Measurements from ENCODE around the gene REST. TPM values are rescaled to one million over a fixed set of nuclear protein-coding genes. Genes with fewer than 3 reads are reported as not detected.
"Not testable (repeated sequence)": the region's sequence is repeated elsewhere in the genome, so short reads cannot be mapped to it uniquely, and the experiment has no call there.

Gene REST
- total RNA-seq, 1 experiment from 2014 or later = 56.6 TPM

GRCh38 chr4:56892691-56893090 lies 15.0 kb upstream of the REST start:
- POLR2A ChIA-PET = no interaction called here
- intact Hi-C loops (cut with micrococcal nuclease; ENCODE audit: unreplicated experiment) = no loop called here

DNA sequence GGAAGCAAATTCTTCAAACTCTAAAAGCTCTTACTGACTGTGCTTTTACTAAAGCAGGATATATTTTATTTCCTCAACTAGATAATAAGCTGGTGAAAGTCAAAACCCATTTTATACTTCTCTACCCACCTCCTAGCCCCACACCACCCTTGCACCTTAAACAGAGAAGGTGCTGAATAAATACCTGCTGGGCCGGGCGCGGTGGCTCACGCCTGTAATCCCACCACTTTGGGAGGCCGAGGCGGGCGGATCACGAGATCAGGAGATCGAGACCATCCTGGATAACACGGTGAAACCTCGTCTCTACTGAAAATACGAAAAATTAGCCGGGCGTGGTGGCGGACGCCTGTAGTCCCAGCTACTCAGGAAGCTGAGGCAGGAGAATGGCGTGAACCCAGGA lies 9.9 kb upstream of the REST start:
- H3K27me3 ChIP-seq (replicated peaks; ENCODE audit: control insufficient read depth, insufficient read depth, low read length); H3K4me1 ChIP-seq; H3K4me3 Mint-ChIP-seq (ENCODE audit: unreplicated experiment); H3K27ac Mint-ChIP-seq (ENCODE audit: unreplicated experiment); H3K9me3 Mint-ChIP-seq (ENCODE audit: unreplicated experiment); intact Hi-C loops (cut with micrococcal nuclease; ENCODE audit: unreplicated experiment); H3K4me3 ChIP-seq (ENCODE audit: low read depth, low read length); H3K36me3 Mint-ChIP-seq (ENCODE audit: insufficient read depth, unreplicated experiment); H3K9me3 ChIP-seq; DNase-seq; H3K27me3 Mint-ChIP-seq (ENCODE audit: insufficient read depth, unreplicated experiment); CTCF ChIA-PET; POLR2A ChIA-PET; BruUV-seq (replicated peaks); H3K4me1 Mint-ChIP-seq (ENCODE audit: low read depth, unreplicated experiment); H3K36me3 ChIP-seq (ENCODE audit: control insufficient read depth, insufficient read depth, low read length): not testable (repeated sequence)

More at GRCh38 chr4:56892691-56893090, 15.0 kb upstream of the REST start:
- Mint-ChIP-seq H3K27me3 (ENCODE audit: insufficient read depth, unreplicated experiment) (peaks cover 4% of the 10 kb centered on the region), H3K36me3 (ENCODE audit: insufficient read depth, unreplicated experiment) (no peaks in the 10 kb centered on the region), H3K4me1 (ENCODE audit: low read depth, unreplicated experiment) (peaks cover 4% of the 10 kb centered on the region), H3K27ac (ENCODE audit: unreplicated experiment) (no peak overlapping the region), H3K4me3 (ENCODE audit: unreplicated experiment) (no peak overlapping the region), H3K9me3 (ENCODE audit: unreplicated experiment) (no peaks in the 10 kb centered on the region)
- no peaks in the 10 kb centered on the region for H3K4me1 ChIP-seq
- no peaks in the 10 kb centered on the region for H3K36me3 ChIP-seq (ENCODE audit: control insufficient read depth, insufficient read depth, low read length)
- CTCF ChIA-PET = no interaction called here
- TF ChIP-seq, protein P1, sequence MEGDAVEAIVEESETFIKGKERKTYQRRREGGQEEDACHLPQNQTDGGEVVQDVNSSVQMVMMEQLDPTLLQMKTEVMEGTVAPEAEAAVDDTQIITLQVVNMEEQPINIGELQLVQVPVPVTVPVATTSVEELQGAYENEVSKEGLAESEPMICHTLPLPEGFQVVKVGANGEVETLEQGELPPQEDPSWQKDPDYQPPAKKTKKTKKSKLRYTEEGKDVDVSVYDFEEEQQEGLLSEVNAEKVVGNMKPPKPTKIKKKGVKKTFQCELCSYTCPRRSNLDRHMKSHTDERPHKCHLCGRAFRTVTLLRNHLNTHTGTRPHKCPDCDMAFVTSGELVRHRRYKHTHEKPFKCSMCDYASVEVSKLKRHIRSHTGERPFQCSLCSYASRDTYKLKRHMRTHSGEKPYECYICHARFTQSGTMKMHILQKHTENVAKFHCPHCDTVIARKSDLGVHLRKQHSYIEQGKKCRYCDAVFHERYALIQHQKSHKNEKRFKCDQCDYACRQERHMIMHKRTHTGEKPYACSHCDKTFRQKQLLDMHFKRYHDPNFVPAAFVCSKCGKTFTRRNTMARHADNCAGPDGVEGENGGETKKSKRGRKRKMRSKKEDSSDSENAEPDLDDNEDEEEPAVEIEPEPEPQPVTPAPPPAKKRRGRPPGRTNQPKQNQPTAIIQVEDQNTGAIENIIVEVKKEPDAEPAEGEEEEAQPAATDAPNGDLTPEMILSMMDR (IDR thresholded peaks at IDR 0.05; ENCODE audit: insufficient read depth in 1 of 2, low read depth in 1 of 2, low read length in 1 of 2, severe bottlenecking in 1 of 2, unreplicated experiment in 1 of 2) = no peak
- H3K4me3 ChIP-seq (ENCODE audit: low read depth, low read length) = no peak overlapping the region
- DNase-seq = no peak
- BruUV-seq (replicated peaks) = no TSS peak
- H3K27me3 ChIP-seq (replicated peaks; ENCODE audit: control insufficient read depth, insufficient read depth, low read length) = no peaks in the 10 kb centered on the region
- H3K9me3 ChIP-seq = no peaks in the 10 kb centered on the region

DNA sequence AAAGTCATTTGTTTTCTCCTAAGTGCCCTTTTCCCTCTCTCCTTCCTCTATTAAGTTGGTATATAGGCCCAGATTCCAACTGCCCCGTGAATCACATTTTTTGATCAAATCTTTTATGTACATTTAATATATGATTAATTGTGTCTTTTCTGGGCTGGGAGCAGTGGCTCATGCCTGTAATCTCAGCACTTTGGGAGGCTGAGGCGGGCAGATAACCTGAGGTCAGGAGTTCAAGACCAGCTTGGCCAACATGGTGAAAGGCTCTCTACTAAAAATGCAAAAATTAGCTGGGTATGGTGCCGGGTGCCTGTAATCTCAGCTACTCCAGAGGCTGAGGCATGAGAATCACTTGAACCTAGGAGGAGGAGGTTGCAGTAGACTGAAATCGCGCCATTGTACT lies 7.5 kb upstream of the REST start:
- H3K4me3 Mint-ChIP-seq (ENCODE audit: unreplicated experiment); BruUV-seq (replicated peaks); H3K36me3 ChIP-seq (ENCODE audit: control insufficient read depth, insufficient read depth, low read length); H3K27me3 ChIP-seq (replicated peaks; ENCODE audit: control insufficient read depth, insufficient read depth, low read length); H3K9me3 Mint-ChIP-seq (ENCODE audit: unreplicated experiment); POLR2A ChIA-PET; H3K27ac Mint-ChIP-seq (ENCODE audit: unreplicated experiment); H3K9me3 ChIP-seq; DNase-seq; H3K27me3 Mint-ChIP-seq (ENCODE audit: insufficient read depth, unreplicated experiment); H3K4me1 ChIP-seq; H3K36me3 Mint-ChIP-seq (ENCODE audit: insufficient read depth, unreplicated experiment); CTCF ChIA-PET; H3K4me3 ChIP-seq (ENCODE audit: low read depth, low read length): not testable (repeated sequence)
- peaks cover 12% of the 10 kb centered on the region for H3K4me1 Mint-ChIP-seq (ENCODE audit: low read depth, unreplicated experiment)
- intact Hi-C loops (cut with micrococcal nuclease; ENCODE audit: unreplicated experiment) = loop anchor here (10.0 kb wide), 1 partner anchor 465 kb away; the partner anchor contains the start of genes PAICS and PPAT

DNA sequence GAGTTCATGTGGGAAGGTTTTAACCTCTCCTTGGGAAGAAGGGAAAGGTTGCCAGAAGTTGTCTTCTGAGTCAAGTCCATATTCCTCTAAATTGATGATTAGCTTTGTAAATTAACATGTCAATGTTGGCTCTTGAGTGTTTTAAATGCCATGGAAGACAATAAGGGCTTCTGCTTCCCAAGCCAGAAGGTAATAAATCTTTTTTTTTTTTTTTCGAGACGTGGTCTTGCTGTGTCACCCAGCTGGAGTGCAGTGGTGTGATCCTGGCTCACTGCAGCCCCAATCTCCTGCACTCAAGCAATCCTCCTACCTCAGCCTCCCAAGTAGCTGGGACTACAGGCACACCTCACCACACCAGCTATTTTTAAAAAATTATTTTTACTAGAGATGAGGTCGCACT lies 5.0 kb upstream of the REST start:
- peaks cover 6% of the 10 kb centered on the region for H3K36me3 Mint-ChIP-seq (ENCODE audit: insufficient read depth, unreplicated experiment)
- DNase-seq = no peak
- ChIA-PET CTCF (no interaction called here), POLR2A (no interaction called here)
- TF ChIP-seq, protein P1 (IDR thresholded peaks at IDR 0.05; ENCODE audit: insufficient read depth in 1 of 2, low read depth in 1 of 2, low read length in 1 of 2, severe bottlenecking in 1 of 2, unreplicated experiment in 1 of 2) = no peak
- Histone ChIP-seq H3K4me1 (peaks cover 5% of the 10 kb centered on the region; the same call in 1 of the 2 replicates), H3K27me3 (replicated peaks; ENCODE audit: control insufficient read depth, insufficient read depth, low read length) (no peaks in the 10 kb centered on the region), H3K4me3 (ENCODE audit: low read depth, low read length) (no peak overlapping the region), H3K9me3 (no peaks in the 10 kb centered on the region), H3K36me3 (ENCODE audit: control insufficient read depth, insufficient read depth, low read length) (no peaks in the 10 kb centered on the region)
- H3K27ac Mint-ChIP-seq (ENCODE audit: unreplicated experiment) = no peak overlapping the region
- no peaks in the 10 kb centered on the region for H3K27me3 Mint-ChIP-seq (ENCODE audit: insufficient read depth, unreplicated experiment)
- H3K4me1 Mint-ChIP-seq (ENCODE audit: low read depth, unreplicated experiment) = peaks cover 16% of the 10 kb centered on the region
- no TSS peak for BruUV-seq (replicated peaks)
- no peaks in the 10 kb centered on the region for H3K9me3 Mint-ChIP-seq (ENCODE audit: unreplicated experiment)
- intact Hi-C loops (cut with micrococcal nuclease; ENCODE audit: unreplicated experiment) = loop anchor here (10.0 kb wide), 1 partner anchor 468 kb away; the partner anchor contains the start of genes PAICS and PPAT
- H3K4me3 Mint-ChIP-seq (ENCODE audit: unreplicated experiment) = no peak overlapping the region
